HG03432 (cell line): Measurements from ENCODE around the gene EMC8.
A peak's percentile ranks its signal among the peaks of the same experiment; 100 is the strongest.
"Not testable (repeated sequence)": the region's sequence is repeated elsewhere in the genome, so short reads cannot be mapped to it uniquely, and the experiment has no call there.

Source experiments
- ATAC-seq: cut with Tn5 transposase; IDR thresholded peaks from one replicate; pipeline ENCODE4 v1.9.1; 2021; ENCODE audit warnings: mild to moderate bottlenecking, moderate library complexity; ENCODE audit not compliant: unreplicated experiment

Gene EMC8

DNA sequence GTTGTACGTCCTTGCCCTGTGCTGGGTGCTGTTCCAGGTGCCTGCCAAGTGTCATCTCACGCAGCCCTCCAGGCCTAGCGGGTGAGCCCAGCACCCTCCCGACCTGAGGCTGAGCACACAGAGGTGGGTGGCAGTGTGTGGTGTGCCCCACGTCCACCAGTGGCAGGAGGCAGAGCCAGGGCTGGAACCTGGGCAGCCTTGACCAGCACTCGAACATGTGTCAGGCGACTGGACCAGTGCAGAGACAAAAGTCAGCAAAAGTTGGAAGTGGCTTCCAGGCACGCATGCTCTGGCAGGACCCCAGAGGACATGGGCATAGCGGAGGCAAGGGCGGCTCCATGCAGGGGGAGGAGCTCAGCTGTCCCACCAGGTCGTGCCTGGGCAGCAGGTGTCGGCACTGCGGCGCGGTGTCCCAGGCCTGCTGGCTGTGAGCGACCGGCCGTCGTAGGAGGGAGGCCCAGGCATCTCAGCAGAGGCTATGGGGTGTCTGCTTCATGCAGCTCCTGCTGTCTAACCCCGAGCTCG, 35.9 kb upstream of the EMC8 start:
- ATAC-seq = no peak

DNA sequence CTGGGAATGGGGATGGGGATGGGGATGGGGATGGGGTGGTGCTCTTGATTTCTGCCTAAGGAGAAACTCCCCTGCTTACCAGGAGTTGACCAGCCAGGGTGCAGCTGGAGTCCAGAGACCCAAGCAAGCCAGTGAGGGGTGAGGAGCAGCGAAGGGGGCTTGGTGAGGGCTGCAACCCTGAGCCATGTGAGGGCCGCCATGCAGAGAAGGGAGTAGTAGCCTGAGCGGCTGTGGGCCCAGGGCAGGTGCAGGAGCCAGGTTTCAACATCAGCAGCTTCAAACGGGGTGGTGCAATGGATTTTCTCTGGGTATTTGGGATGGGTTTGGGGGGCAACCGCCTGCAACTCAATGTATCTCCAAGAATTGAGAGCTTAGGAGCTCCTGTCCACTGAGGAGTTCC, 35.4 kb upstream of the EMC8 start:
- no peak for ATAC-seq

DNA sequence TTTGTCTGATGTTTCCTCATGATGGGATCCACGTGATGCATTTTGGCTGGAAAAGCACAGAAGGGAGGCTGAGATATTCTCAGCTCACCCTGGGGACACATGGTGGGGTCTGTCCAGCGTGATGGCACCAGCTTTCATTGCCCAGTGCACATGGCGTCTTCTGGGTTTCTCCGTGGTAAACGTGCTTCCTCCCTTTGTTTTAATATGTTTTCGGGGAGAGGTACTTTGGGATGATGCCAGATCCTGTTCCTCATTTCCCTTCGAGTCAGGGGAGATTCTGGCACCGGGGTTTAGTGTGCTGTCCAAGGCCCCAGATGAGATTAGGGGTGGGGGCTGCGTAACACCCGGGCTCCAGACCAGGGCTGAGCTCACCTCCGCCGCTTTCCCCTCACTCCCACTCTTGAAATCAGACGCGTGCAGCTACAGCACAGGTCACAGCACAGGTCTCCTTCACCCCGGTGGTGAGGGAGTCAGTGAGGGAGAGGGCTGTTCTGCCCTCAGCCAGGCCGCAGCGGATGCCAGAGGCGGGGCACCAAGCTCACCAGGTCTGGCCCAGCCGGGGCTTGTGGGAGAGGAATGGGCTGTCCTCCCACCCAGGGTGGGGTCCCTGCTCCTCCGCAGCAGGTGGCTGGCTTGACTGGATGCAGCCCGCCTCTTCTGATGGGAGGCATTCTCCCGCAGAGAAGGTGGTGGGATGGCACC, 34.0 kb upstream of the EMC8 start:
- no peak for ATAC-seq

GRCh38 chr16:85832570-85833218, 33.4 kb upstream of the EMC8 start:
- ATAC-seq = no peak

DNA sequence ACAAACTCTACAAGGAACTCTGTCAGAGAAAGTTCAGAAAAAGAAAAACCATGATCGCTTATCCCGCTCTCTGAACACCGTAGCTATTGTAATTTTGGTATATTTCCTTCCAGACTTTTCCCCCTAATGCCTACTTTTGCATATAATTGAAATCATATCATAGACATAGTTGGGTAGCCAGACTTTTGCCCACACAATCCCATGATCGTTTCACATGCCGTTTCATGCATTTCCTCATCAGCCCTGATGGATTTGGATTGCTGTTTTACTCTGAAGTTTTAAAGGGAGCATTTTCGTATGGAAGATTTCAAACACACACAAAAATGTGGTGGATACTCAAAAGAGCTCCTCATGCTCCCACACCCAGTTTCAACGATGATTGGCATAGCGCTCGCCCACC, 31.5 kb upstream of the EMC8 start:
- ATAC-seq = no peak

GRCh38 chr16:85829751-85830445, 30.6 kb upstream of the EMC8 start:
- no peak for ATAC-seq

DNA sequence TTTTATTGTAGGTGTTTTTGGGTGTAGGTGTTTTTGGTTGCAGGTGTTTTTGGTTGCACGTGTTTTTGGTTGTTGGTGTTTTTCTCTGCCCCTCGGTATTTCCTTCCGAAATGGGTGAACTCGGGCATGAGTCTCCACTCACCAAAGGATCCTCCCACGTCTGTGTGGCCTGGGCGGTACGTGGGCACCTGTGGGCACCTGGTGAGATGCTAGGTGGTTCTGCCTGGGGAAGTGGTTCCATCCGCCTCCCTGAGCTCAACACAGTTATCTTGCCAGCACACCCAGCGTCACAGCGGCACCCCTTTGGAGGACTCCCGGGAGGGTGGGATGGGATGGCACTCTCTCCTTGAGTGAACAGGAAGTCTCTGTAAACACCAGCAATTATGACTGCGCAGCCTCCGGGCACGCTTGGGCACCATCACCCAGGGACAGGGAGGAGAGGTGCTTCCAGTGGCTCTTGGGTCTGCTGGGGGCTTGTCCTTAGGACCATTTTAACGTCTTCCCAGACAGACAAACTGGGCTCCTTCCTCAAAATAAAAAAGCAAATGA, 29.9 kb upstream of the EMC8 start:
- ATAC-seq = no peak

GRCh38 chr16:85828166-85828565, 28.8 kb upstream of the EMC8 start:
- no peak for ATAC-seq

DNA sequence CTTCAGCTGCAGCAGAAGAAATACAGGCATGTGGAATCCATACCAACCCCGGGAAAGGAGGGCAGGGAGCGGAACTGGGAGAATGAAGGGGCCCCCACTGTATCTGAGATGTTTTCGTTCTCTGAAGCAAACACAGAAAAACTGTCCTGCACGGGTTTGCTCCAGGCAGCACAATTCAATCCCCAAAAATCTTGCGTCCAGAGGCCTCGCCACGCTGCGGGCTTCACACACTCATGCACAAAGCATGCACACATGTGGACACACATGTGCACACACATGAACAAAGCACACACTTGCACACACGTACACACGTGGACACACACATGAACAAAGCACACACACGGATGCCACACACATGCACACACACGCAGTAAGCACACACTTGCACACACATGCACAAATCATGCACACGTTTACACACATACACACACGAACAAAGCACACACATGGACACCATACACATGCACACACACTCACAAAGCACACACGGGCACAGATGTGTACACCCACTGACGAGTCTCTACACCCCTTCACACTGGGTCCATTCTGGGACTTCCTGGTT, 27.4 kb upstream of the EMC8 start:
- ATAC-seq = no peak

GRCh38 chr16:85825326-85825725, 26.0 kb upstream of the EMC8 start:
- no peak for ATAC-seq

GRCh38 chr16:85824161-85825135, 25.1 kb upstream of the EMC8 start:
- ATAC-seq = no peak

- ATAC-seq = no peak
These were observed 24.1 kb upstream of the EMC8 start for GRCh38 chr16:85823328-85823920.

DNA sequence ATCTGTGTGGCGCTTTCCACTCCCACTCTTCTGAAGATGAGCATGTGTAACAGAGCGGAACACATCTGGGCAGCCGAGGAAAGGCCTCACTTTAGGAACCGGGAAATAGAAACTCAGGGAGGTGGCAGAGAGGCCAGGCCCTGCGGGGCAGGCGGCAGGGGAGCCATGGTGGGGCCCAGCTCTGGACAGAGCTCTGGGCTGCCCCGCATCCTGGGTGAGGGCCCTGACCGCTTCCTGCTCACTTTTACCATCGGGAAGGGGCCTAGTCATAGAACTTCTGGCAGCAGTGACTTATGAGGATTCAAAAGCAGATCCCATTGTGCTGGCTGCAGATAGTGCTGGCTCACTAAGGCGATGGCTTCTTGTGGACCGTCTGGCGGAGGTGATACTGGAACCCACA, 22.8 kb upstream of the EMC8 start:
- no peak for ATAC-seq

- ATAC-seq = peak; percentile 78
These were observed 22.2 kb upstream of the EMC8 start for GRCh38 chr16:85821390-85822135.

GRCh38 chr16:85820604-85821372, 21.4 kb upstream of the EMC8 start:
- no peak for ATAC-seq

DNA sequence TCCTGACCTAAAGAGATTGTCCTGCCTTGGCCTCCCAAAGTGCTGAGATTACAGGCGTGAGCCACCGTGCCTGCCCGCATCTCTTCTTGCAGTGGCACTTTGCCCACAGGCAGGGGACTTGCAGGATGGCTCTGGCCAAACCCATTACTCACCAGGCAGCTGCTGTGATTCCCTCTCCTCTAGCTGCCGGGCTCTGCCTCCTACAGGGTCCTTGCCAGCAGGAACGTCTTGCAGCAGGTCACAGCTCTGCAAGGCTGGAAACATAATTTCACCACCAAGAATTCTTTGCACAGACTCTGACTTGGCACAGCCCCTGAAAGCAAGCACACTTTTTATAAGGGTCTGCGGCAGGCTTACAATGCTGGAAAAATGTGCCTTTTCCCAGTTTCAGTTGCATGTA, 20.4 kb upstream of the EMC8 start:
- ATAC-seq = no peak

- no peak for ATAC-seq
These were observed 19.9 kb upstream of the EMC8 start for GRCh38 chr16:85819245-85819644.

GRCh38 chr16:85817195-85817594, 17.9 kb upstream of the EMC8 start:
- not testable (repeated sequence) for ATAC-seq
